ENCODE results near the gene HYKK.

The HYKK gene

GRCh38 chr15:78540141-78540870 is 32.9 kb downstream of the HYKK start, which contains the start of gene PSMA4:
PSMA4 (plus strand) TSS chr15:78540444; CDS start chr15:78541928, 1,484 bp downstream.
- peak; percentile 36 for DNase-seq (ENCODE audit: extremely low read depth, low read depth)
- TF ChIP-seq CTCF (IDR thresholded peaks at IDR 0.05; ENCODE audit: low read depth, low read length, missing control alignments), result no peak
- H3K4me3 ChIP-seq (replicated peaks; ENCODE audit: low read depth, low read length), result peak within 1 kb of the TSS; percentile 91

- no peak for DNase-seq (ENCODE audit: extremely low read depth, low read depth)
- no peak for TF ChIP-seq CTCF (IDR thresholded peaks at IDR 0.05; ENCODE audit: low read depth, low read length, missing control alignments)
- peak overlapping the region; percentile 91 for H3K4me3 ChIP-seq (replicated peaks; ENCODE audit: low read depth, low read length)
These were observed 33.7 kb downstream of the HYKK start for GRCh38 chr15:78540871-78541743.

GRCh38 chr15:78541744-78542034 is 34.3 kb downstream of the HYKK start:
- DNase-seq (ENCODE audit: extremely low read depth, low read depth), result no peak
- peak overlapping the region; percentile 91 for H3K4me3 ChIP-seq (replicated peaks; ENCODE audit: low read depth, low read length)
- no peak for TF ChIP-seq CTCF (IDR thresholded peaks at IDR 0.05; ENCODE audit: low read depth, low read length, missing control alignments)

GRCh38 chr15:78542647-78543046 is 35.3 kb downstream of the HYKK start:
- DNase-seq (ENCODE audit: extremely low read depth, low read depth), result no peak
- TF ChIP-seq CTCF (IDR thresholded peaks at IDR 0.05; ENCODE audit: low read depth, low read length, missing control alignments), result no peak
- H3K4me3 ChIP-seq (replicated peaks; ENCODE audit: low read depth, low read length), result no peak overlapping the region

GRCh38 chr15:78550194-78550593 is 42.8 kb downstream of the HYKK start:
- H3K4me3 ChIP-seq (replicated peaks; ENCODE audit: low read depth, low read length), result no peak overlapping the region
- DNase-seq (ENCODE audit: extremely low read depth, low read depth), result no peak
- no peak for TF ChIP-seq CTCF (IDR thresholded peaks at IDR 0.05; ENCODE audit: low read depth, low read length, missing control alignments)

- TF ChIP-seq CTCF (IDR thresholded peaks at IDR 0.05; ENCODE audit: low read depth, low read length, missing control alignments), result no peak
- H3K4me3 ChIP-seq (replicated peaks; ENCODE audit: low read depth, low read length), result no peak overlapping the region
- no peak for DNase-seq (ENCODE audit: extremely low read depth, low read depth)
These were observed 43.4 kb downstream of the HYKK start for GRCh38 chr15:78550815-78551214.

Data from HFF-Myc (cell line).